Cortex of kidney (tissue), 1 donor: ENCODE measurements around the gene RPS25.
"Not testable (repeated sequence)": the region's sequence is repeated elsewhere in the genome, so short reads cannot be mapped to it uniquely, and the experiment has no call there.

Experiments
- DNase-seq: peaks from one replicate; lab custom pipeline; 2025; lab: John Stamatoyannopoulos, UW

Gene RPS25

GRCh38 chr11:119038884-119039283, 20.7 kb upstream of the RPS25 start:
- DNase-seq, result no peak

- DNase-seq, result no peak
These were observed 16.7 kb upstream of the RPS25 start for GRCh38 chr11:119034813-119035212.

- not testable (repeated sequence) for DNase-seq
These were observed 15.3 kb upstream of the RPS25 start for GRCh38 chr11:119033421-119033820.

- no peak for DNase-seq
These were observed 13.8 kb upstream of the RPS25 start for GRCh38 chr11:119031912-119032280.

GRCh38 chr11:119030329-119031047, 12.3 kb upstream of the RPS25 start, which contains the start of gene SLC37A4:
SLC37A4 (minus strand) TSS chr11:119030877.
- DNase-seq, result peak; percentile 57

GRCh38 chr11:119030029-119030328, 11.8 kb upstream of the RPS25 start:
- DNase-seq, result no peak

- DNase-seq, result no peak
These were observed 11.3 kb upstream of the RPS25 start for GRCh38 chr11:119029340-119030028.

GRCh38 chr11:119029069-119029339, 10.9 kb upstream of the RPS25 start:
- no peak for DNase-seq

- no peak for DNase-seq
These were observed 10.4 kb upstream of the RPS25 start for GRCh38 chr11:119028346-119029068.

- no peak for DNase-seq
These were observed 9.6 kb upstream of the RPS25 start for GRCh38 chr11:119027561-119028345.

- DNase-seq, result no peak
These were observed 8.8 kb upstream of the RPS25 start for GRCh38 chr11:119026970-119027369.

- no peak for DNase-seq
These were observed 8.0 kb upstream of the RPS25 start for GRCh38 chr11:119025978-119026766.

GRCh38 chr11:119025541-119025940, 7.4 kb upstream of the RPS25 start:
- no peak for DNase-seq

GRCh38 chr11:119025099-119025473, 6.9 kb upstream of the RPS25 start:
- DNase-seq, result no peak

- no peak for DNase-seq
These were observed 6.4 kb upstream of the RPS25 start for GRCh38 chr11:119024430-119025098.

GRCh38 chr11:119023741-119024140, 5.6 kb upstream of the RPS25 start:
- DNase-seq, result no peak

GRCh38 chr11:119021631-119022030, 3.5 kb upstream of the RPS25 start:
- no peak for DNase-seq

- no peak for DNase-seq
These were observed 1.9 kb upstream of the RPS25 start for GRCh38 chr11:119019996-119020395.

- not testable (repeated sequence) for DNase-seq
These were observed 766 bp downstream of the RPS25 start for GRCh38 chr11:119017377-119017776.

GRCh38 chr11:119016216-119017009, 1.7 kb downstream of the RPS25 start:
- DNase-seq, result no peak
